IMR-90 (cell line): Measurements from ENCODE around the gene GNA14. TPM values are rescaled to one million over a fixed set of nuclear protein-coding genes. Genes with fewer than 3 reads are reported as not detected.

Experiments
- ATAC-seq: fragments of 200-7000 bp; cut with Tn5 transposase; 2 replicates; pipeline ENCODE4 v1.9.1; 2020; ENCODE audit warnings: low read depth, mild to moderate bottlenecking, moderate library complexity
- BruUV-seq: library from RNA; stranded (reverse); fragments of 400-500 nt; replicated peaks from 2 replicates; lab custom pipeline; 2021; lab: Mats Ljungman, UMichigan
- CTCF ChIA-PET: fragments of 300-600 bp; formaldehyde crosslinking; extraction: SDS; loops from one replicate; lab custom pipeline; 2021; ENCODE audit warnings: antibody characterized with exemption; lab: Yijun Ruan, JAX
- POLR2A ChIA-PET: fragments of 300-600 bp; sonication (Branson Sonifier 250); formaldehyde crosslinking; loops from one replicate; lab custom pipeline; 2022; ENCODE audit warnings: antibody characterized with exemption; ENCODE audit not compliant: unreplicated experiment; lab: Charles Lee
- DNase-seq: peaks from one replicate; pipeline ENCODE4 v3.0.0; 2013
- H2AFZ ChIP-seq: replicated peaks from 2 replicates; pipeline ENCODE3; 2013; ENCODE audit warnings: low read length, mild to moderate bottlenecking; ENCODE audit not compliant: poor library complexity
- H2AK5ac ChIP-seq: 2 replicates; pipeline ENCODE4 v1.6.1; 2013; ENCODE audit warnings: low read depth, low read length, inconsistent platforms
- H2AK9ac ChIP-seq: replicated peaks from 2 replicates; pipeline ENCODE3; 2013; ENCODE audit warnings: mild to moderate bottlenecking, low read depth, low read length, moderate library complexity; ENCODE audit not compliant: poor library complexity
- H2BK120ac ChIP-seq: 2 replicates; pipeline ENCODE4 v1.6.1; 2013; ENCODE audit warnings: low read depth, low read length, inconsistent platforms
- H2BK15ac ChIP-seq: 3 replicates; pipeline ENCODE4 v1.6.1; 2013; ENCODE audit warnings: low read depth, low read length, inconsistent platforms
- H2BK20ac ChIP-seq: 2 replicates; pipeline ENCODE4 v1.6.1; 2013; ENCODE audit warnings: low read depth, mild to moderate bottlenecking, inconsistent platforms, low read length, moderate library complexity
- H2BK5ac ChIP-seq: 2 replicates; pipeline ENCODE4 v1.6.1; 2013; ENCODE audit warnings: mild to moderate bottlenecking, low read depth, low read length, inconsistent platforms; ENCODE audit not compliant: poor library complexity, severe bottlenecking
- H3K14ac ChIP-seq: replicated peaks from 2 replicates; pipeline ENCODE4 v1.6.1; 2013; ENCODE audit warnings: low read depth, low read length, inconsistent platforms
- H3K18ac ChIP-seq: 2 replicates; pipeline ENCODE4 v1.6.1; 2013; ENCODE audit warnings: low read depth, low read length, control low read depth
- H3K23ac ChIP-seq: 2 replicates; pipeline ENCODE4 v1.6.1; 2013; ENCODE audit warnings: low read depth, low read length, inconsistent platforms
- H3K27ac ChIP-seq: 2 replicates; pipeline ENCODE4 v1.5.1; 2013; ENCODE audit warnings: mild to moderate bottlenecking, control low read depth, low read length; ENCODE audit not compliant: insufficient read depth
- H3K27me3 ChIP-seq: 2 replicates; pipeline ENCODE4 v1.6.1; 2013; ENCODE audit warnings: low read length; ENCODE audit not compliant: control insufficient read depth, insufficient read depth
- H3K36me3 ChIP-seq: 2 replicates; pipeline ENCODE4 v1.6.1; 2013; ENCODE audit warnings: low read length, mixed read lengths; ENCODE audit not compliant: control insufficient read depth, insufficient read depth
- H3K4ac ChIP-seq: 2 replicates; pipeline ENCODE4 v1.6.1; 2013; ENCODE audit warnings: low read depth, low read length, inconsistent platforms
- H3K4me1 ChIP-seq: 2 replicates; pipeline ENCODE4 v1.6.1; 2013; ENCODE audit warnings: low read length, mixed read lengths; ENCODE audit not compliant: control insufficient read depth, insufficient read depth
- H3K4me2 ChIP-seq: 2 replicates; pipeline ENCODE4 v1.6.1; 2013; ENCODE audit warnings: low read depth, mild to moderate bottlenecking, control low read depth, low read length, moderate library complexity
- H3K4me3 ChIP-seq: 2 replicates; pipeline ENCODE4 v1.5.1; 2013; ENCODE audit warnings: low read depth, mild to moderate bottlenecking, control low read depth, low read length, moderate library complexity; ENCODE audit not compliant: insufficient read depth
- H3K56ac ChIP-seq: 2 replicates; pipeline ENCODE4 v1.6.1; 2013; ENCODE audit warnings: low read length, inconsistent platforms; ENCODE audit not compliant: insufficient read depth; ENCODE audit errors: extremely low read depth
- H3K79me1 ChIP-seq, 2 experiments: 2 replicates each; pipeline ENCODE4 v1.6.1; 2013; ENCODE audit warnings: low read length in 2 of 2, inconsistent platforms in 1 of 2, low read depth in 1 of 2
- H3K9ac ChIP-seq: 2 replicates; pipeline ENCODE4 v1.6.1; 2013; ENCODE audit warnings: low read depth, low read length, control low read depth
- H3K9me1 ChIP-seq: 2 replicates; pipeline ENCODE4 v1.6.1; 2013; ENCODE audit warnings: low read length, inconsistent platforms; ENCODE audit not compliant: insufficient read depth
- H3K9me3 ChIP-seq: 2 replicates; pipeline ENCODE4 v1.6.1; 2013; ENCODE audit warnings: low read length; ENCODE audit not compliant: control insufficient read depth, insufficient read depth
- H4K20me1 ChIP-seq: 2 replicates; pipeline ENCODE4 v1.6.1; 2013; ENCODE audit warnings: low read length, inconsistent platforms; ENCODE audit not compliant: insufficient read depth
- H4K5ac ChIP-seq: 2 replicates; pipeline ENCODE4 v1.6.1; 2013; ENCODE audit warnings: mild to moderate bottlenecking, low read depth, low read length, control low read depth
- H4K8ac ChIP-seq, 2 experiments: 2 replicates each; pipeline ENCODE4 v1.6.1; 2013; ENCODE audit warnings: low read depth in 2 of 2, low read length in 2 of 2, control low read depth in 1 of 2, inconsistent platforms in 1 of 2
- H4K91ac ChIP-seq: 2 replicates; pipeline ENCODE4 v1.6.1; 2013; ENCODE audit warnings: low read depth, low read length, inconsistent platforms; ENCODE audit not compliant: insufficient read depth
- MXI1 ChIP-seq: IDR thresholded peaks from 2 replicates; pipeline ENCODE4 v1.6.1; 2012; ENCODE audit warnings: low read depth, mild to moderate bottlenecking, low read length, moderate library complexity, borderline replicate concordance
- WGBS, 2 experiments: methylation state at CpG; one replicate each; pipeline versions ENCODE4 v1.1.5 to v1.1.7; 2013; ENCODE audit warnings: missing lambda C conversion rate in 2 of 2; ENCODE audit not compliant: insufficient read length in 1 of 2; ENCODE audit errors: extremely low coverage in 2 of 2; 5-methylcytosine and 5-hydroxymethylcytosine counted together
- dilution Hi-C: fragments of 300-500 bp; cut with HindIII; formaldehyde crosslinking; loops from one replicate; pipeline ENCODE4 v1.14.3; 2018; ENCODE audit warnings: low sequenced_read_pairs; ENCODE audit not compliant: unreplicated experiment
- in situ Hi-C: fragments of 300-500 bp; cut with MboI; formaldehyde crosslinking; loops from 3 replicates; pipeline ENCODE4 v1.14.3; 2019; ENCODE audit warnings: low sequenced_read_pairs, inconsistent platforms, mixed read lengths
- intact Hi-C: fragments of 100-400 bp; cut with micrococcal nuclease; formaldehyde crosslinking; loops from 2 replicates; pipeline ENCODE4 v1.10.0; 2022
- polyA plus RNA-seq, 3 experiments: library from polyadenylated mRNA; depleted of rRNA; stranded (reverse); fragments of >200 nt; gene quantifications; 2 replicates each; pipeline ENCODE4 v1.2.3, GENCODE V29; 2012; ENCODE audit warnings: low replicate concordance in 1 of 3
- total RNA-seq: library from RNA; depleted of rRNA; stranded (reverse); fragments of >200 nt; gene quantifications from 2 replicates; pipeline ENCODE4 v1.2.3, GENCODE V29; 2012
- TF ChIP-seq, protein P1 (sequence below): fragments of 150-350 bp; IDR thresholded peaks from 2 replicates; pipeline ENCODE4 v1.6.1; 2017; ENCODE audit warnings: mild to moderate bottlenecking, antibody characterized with exemption, low read length, low read depth

GNA14 gene
- total and polyA plus RNA-seq, 2 of the 4 experiments (the other 2 are of a cell fraction): under 0.01 to 0.03 TPM

DNA sequence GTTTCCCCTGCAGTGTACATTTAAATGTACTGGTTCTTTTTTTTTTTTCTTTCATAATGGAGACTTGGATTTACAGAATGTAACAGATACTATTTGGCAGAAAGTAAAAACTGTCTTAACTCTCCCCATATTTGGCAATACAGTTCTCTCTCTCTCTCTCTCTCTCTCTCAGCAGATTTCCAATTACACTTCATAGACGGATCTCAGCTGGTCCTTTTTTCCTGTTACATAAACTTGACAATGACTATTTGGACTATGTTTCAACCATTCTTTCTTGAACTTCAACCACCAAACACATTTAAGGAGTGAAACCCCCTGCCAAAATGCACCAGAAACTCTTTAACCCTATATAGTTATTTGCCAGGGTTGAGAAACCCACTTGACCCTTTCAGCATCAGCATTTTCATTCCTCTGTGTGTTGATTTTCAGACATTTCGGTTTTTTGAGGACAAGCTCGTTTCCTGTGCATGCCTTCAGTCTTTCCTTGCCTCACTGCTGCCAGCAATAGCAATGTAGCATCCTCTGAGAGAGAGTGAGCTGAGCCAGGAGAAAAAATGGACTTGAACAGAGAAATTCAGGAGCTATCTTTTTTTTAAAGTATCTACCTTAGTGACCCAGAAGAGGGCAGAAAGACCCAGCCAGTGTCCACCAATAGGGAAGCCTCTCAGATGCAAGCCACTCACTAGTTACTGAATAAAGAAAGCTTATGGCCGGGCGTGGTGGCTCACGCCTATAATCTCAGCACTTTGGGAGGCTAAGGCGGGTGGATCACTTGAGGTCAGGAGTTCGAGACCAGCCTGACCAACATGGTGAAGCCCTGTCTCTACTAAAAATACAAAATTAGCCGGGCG is 26.0 kb upstream of the GNA14 start:
- POLR2A ChIA-PET: no interaction called here
- H4K91ac ChIP-seq: no peak overlapping the region
- ATAC-seq (peak; percentile 46), DNase-seq (peak; percentile 16)
- H2BK15ac ChIP-seq: no peak overlapping the region
- CTCF ChIA-PET: interaction anchor here (0.6 to 1.1 kb wide), 3 partner anchors 91 to 168 kb away, joined by 3 to 4 read pairs (median 3); no protein-coding TSS in a partner anchor
- H3K27ac ChIP-seq: peak overlapping the region; percentile 69; the same call in 1 of the 2 replicates
- in situ Hi-C loops: no loop called here
- H3K4me3 ChIP-seq: no peak overlapping the region
- no peak for TF ChIP-seq MXI1
- TF ChIP-seq, protein P1, sequence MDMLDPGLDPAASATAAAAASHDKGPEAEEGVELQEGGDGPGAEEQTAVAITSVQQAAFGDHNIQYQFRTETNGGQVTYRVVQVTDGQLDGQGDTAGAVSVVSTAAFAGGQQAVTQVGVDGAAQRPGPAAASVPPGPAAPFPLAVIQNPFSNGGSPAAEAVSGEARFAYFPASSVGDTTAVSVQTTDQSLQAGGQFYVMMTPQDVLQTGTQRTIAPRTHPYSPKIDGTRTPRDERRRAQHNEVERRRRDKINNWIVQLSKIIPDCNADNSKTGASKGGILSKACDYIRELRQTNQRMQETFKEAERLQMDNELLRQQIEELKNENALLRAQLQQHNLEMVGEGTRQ: no peak
- no peak overlapping the region for H3K56ac ChIP-seq
- H2BK5ac ChIP-seq: no peak overlapping the region
- no peak overlapping the region for H2AFZ ChIP-seq
- WGBS, 2 experiments: no CpG with 5 or more reads among the region's 10 CpGs
- dilution Hi-C loops: no loop called here
- no peaks in the 10 kb centered on the region for H3K36me3 ChIP-seq
- H3K4me1 ChIP-seq: no peaks in the 10 kb centered on the region; the same call in 1 of the 2 replicates
- no peak overlapping the region for H2AK9ac ChIP-seq
- no peak overlapping the region for H3K4ac ChIP-seq
- no peak overlapping the region for H3K4me2 ChIP-seq
- H3K23ac ChIP-seq: no peak overlapping the region
- no peaks in the 10 kb centered on the region for H4K20me1 ChIP-seq
- no TSS peak for BruUV-seq
- H2AK5ac ChIP-seq: no peak overlapping the region
- no peak overlapping the region; the same call in 1 of the 2 replicates for H3K18ac ChIP-seq
- peaks cover 3% of the 10 kb centered on the region for H3K27me3 ChIP-seq
- no peaks in the 10 kb centered on the region for H3K79me1 ChIP-seq
- intact Hi-C loops: no loop called here
- no peak overlapping the region for H3K14ac ChIP-seq
- no peaks in the 10 kb centered on the region for H3K9me1 ChIP-seq
- no peak overlapping the region for H2BK20ac ChIP-seq
- no peak overlapping the region for H4K8ac ChIP-seq
- no peak overlapping the region for H3K9ac ChIP-seq
- H2BK120ac ChIP-seq: no peak overlapping the region
- H3K9me3 ChIP-seq: no peaks in the 10 kb centered on the region
- peak overlapping the region; percentile 15; the same call in 1 of the 2 replicates for H4K5ac ChIP-seq
